GM21619 (cell line): Measurements from ENCODE around the gene TENM4.

Experiments used
- ATAC-seq: cut with Tn5 transposase; IDR thresholded peaks from one replicate; pipeline ENCODE4 v1.9.1; 2021; ENCODE audit not compliant: unreplicated experiment

The TENM4 gene

GRCh38 chr11:79348976-79349682, 91.7 kb downstream of the TENM4 start:
- no peak for ATAC-seq

- ATAC-seq, result no peak
Measured at GRCh38 chr11:79346021-79346420, 94.8 kb downstream of the TENM4 start.

- no peak for ATAC-seq
Measured at GRCh38 chr11:79344753-79345294, 96.0 kb downstream of the TENM4 start.

GRCh38 chr11:79342686-79343085, 98.1 kb downstream of the TENM4 start:
- ATAC-seq, result no peak

- ATAC-seq, result no peak
Measured at GRCh38 chr11:79342236-79342635, 98.6 kb downstream of the TENM4 start.

GRCh38 chr11:79340535-79340934, 100.3 kb downstream of the TENM4 start:
- no peak for ATAC-seq

GRCh38 chr11:79336797-79337517, 103.9 kb downstream of the TENM4 start:
- no peak for ATAC-seq

GRCh38 chr11:79335681-79336080, 105.1 kb downstream of the TENM4 start:
- ATAC-seq, result no peak

- ATAC-seq, result no peak
Measured at GRCh38 chr11:79333355-79333754, 107.5 kb downstream of the TENM4 start.

GRCh38 chr11:79332017-79332416, 108.8 kb downstream of the TENM4 start:
- ATAC-seq, result no peak

- ATAC-seq, result no peak
Measured at GRCh38 chr11:79331203-79331901, 109.5 kb downstream of the TENM4 start.

- no peak for ATAC-seq
Measured at GRCh38 chr11:79330651-79331050, 110.2 kb downstream of the TENM4 start.

GRCh38 chr11:79329561-79329960, 111.3 kb downstream of the TENM4 start:
- ATAC-seq, result no peak

GRCh38 chr11:79328402-79328801, 112.4 kb downstream of the TENM4 start:
- no peak for ATAC-seq

- no peak for ATAC-seq
Measured at GRCh38 chr11:79325851-79326250, 115.0 kb downstream of the TENM4 start.

- no peak for ATAC-seq
Measured at GRCh38 chr11:79321263-79321662, 119.6 kb downstream of the TENM4 start.

GRCh38 chr11:79314906-79315689, 125.7 kb downstream of the TENM4 start:
- ATAC-seq, result no peak

- no peak for ATAC-seq
Measured at GRCh38 chr11:79313530-79313913, 127.3 kb downstream of the TENM4 start.

GRCh38 chr11:79312617-79313529, 128.0 kb downstream of the TENM4 start:
- ATAC-seq, result no peak

GRCh38 chr11:79311461-79311860, 129.4 kb downstream of the TENM4 start:
- ATAC-seq, result no peak
